ENCODE data around the gene ZNF606.

ZNF606 gene

GRCh38 chr19:57954996-57955395 lies 47.6 kb downstream of the ZNF606 start:
- Histone ChIP-seq H4K20me1 (ENCODE audit: control insufficient read depth, insufficient read depth, low read depth, low read length) (no peaks in the 10 kb centered on the region), H3K36me3 (ENCODE audit: control insufficient read depth, low read length) (no peaks in the 10 kb centered on the region), H3K9me3 (ENCODE audit: control insufficient read depth, insufficient read depth, low read length) (peaks cover 30% of the 10 kb centered on the region; the same call in 1 of the 2 replicates), H3K4me2 (ENCODE audit: low read length) (no peak overlapping the region), H3K27me3 (ENCODE audit: control insufficient read depth, low read length) (no peaks in the 10 kb centered on the region), H3K4me3 (ENCODE audit: low read length) (no peak overlapping the region), H3K27ac (ENCODE audit: low read depth, low read length) (no peak overlapping the region), H3K4me1 (ENCODE audit: control insufficient read depth, low read length) (no peaks in the 10 kb centered on the region), H3K79me2 (ENCODE audit: control insufficient read depth, low read length) (no peaks in the 10 kb centered on the region), H3F3A (ENCODE audit: control insufficient read depth, insufficient read depth) (no peaks in the 10 kb centered on the region), H3K9me2 (replicated peaks; ENCODE audit: control insufficient read depth, low read length) (no peaks in the 10 kb centered on the region)
- TF ChIP-seq EZH2phosphoT487 (IDR thresholded peaks at IDR 0.05; ENCODE audit: borderline replicate concordance, low read length) (no peak), CTCF (IDR thresholded peaks at IDR 0.05; ENCODE audit: low read depth, low read length, poor library complexity, severe bottlenecking) (no peak)

- H3K27ac ChIP-seq (ENCODE audit: low read depth, low read length), result no peak overlapping the region
- peaks cover 6% of the 10 kb centered on the region; the same call in 1 of the 2 replicates for H3K4me1 ChIP-seq (ENCODE audit: control insufficient read depth, low read length)
- H3K9me3 ChIP-seq (ENCODE audit: control insufficient read depth, insufficient read depth, low read length), result peaks cover 54% of the 10 kb centered on the region; the same call in 1 of the 2 replicates
- no peaks in the 10 kb centered on the region; the same call in 1 of the 2 replicates for H3K79me2 ChIP-seq (ENCODE audit: control insufficient read depth, low read length)
- TF ChIP-seq EZH2phosphoT487 (IDR thresholded peaks at IDR 0.05; ENCODE audit: borderline replicate concordance, low read length) (no peak), CTCF (IDR thresholded peaks at IDR 0.05; ENCODE audit: low read depth, low read length, poor library complexity, severe bottlenecking) (no peak)
- no peak overlapping the region for H3K4me2 ChIP-seq (ENCODE audit: low read length)
- H3K9me2 ChIP-seq (replicated peaks; ENCODE audit: control insufficient read depth, low read length), result no peaks in the 10 kb centered on the region
- H3K4me3 ChIP-seq (ENCODE audit: low read length), result no peak overlapping the region
- H4K20me1 ChIP-seq (ENCODE audit: control insufficient read depth, insufficient read depth, low read depth, low read length), result no peaks in the 10 kb centered on the region
- no peaks in the 10 kb centered on the region for H3K27me3 ChIP-seq (ENCODE audit: control insufficient read depth, low read length)
- H3F3A ChIP-seq (ENCODE audit: control insufficient read depth, insufficient read depth), result no peaks in the 10 kb centered on the region
- no peaks in the 10 kb centered on the region for H3K36me3 ChIP-seq (ENCODE audit: control insufficient read depth, low read length)
Observed at GRCh38 chr19:57949702-57950101, 52.9 kb downstream of the ZNF606 start.

- Histone ChIP-seq H3K4me1 (ENCODE audit: control insufficient read depth, low read length) (peaks cover 6% of the 10 kb centered on the region; the same call in 1 of the 2 replicates), H3K79me2 (ENCODE audit: control insufficient read depth, low read length) (no peaks in the 10 kb centered on the region; the same call in 1 of the 2 replicates)
Observed at GRCh38 chr19:57949296-57949695, 53.3 kb downstream of the ZNF606 start.

More at GRCh38 chr19:57949296-57949695, 53.3 kb downstream of the ZNF606 start:
- H3K4me2 ChIP-seq (ENCODE audit: low read length), result no peak overlapping the region
- H3K27ac ChIP-seq (ENCODE audit: low read depth, low read length), result no peak overlapping the region
- H3K9me2 ChIP-seq (replicated peaks; ENCODE audit: control insufficient read depth, low read length), result no peaks in the 10 kb centered on the region
- H4K20me1 ChIP-seq (ENCODE audit: control insufficient read depth, insufficient read depth, low read depth, low read length), result no peaks in the 10 kb centered on the region
- no peak overlapping the region for H3K4me3 ChIP-seq (ENCODE audit: low read length)
- no peaks in the 10 kb centered on the region for H3F3A ChIP-seq (ENCODE audit: control insufficient read depth, insufficient read depth)
- H3K9me3 ChIP-seq (ENCODE audit: control insufficient read depth, insufficient read depth, low read length), result peaks cover 51% of the 10 kb centered on the region; the same call in 1 of the 2 replicates
- no peak for TF ChIP-seq EZH2phosphoT487 (IDR thresholded peaks at IDR 0.05; ENCODE audit: borderline replicate concordance, low read length)
- no peak for TF ChIP-seq CTCF (IDR thresholded peaks at IDR 0.05; ENCODE audit: low read depth, low read length, poor library complexity, severe bottlenecking)
- H3K36me3 ChIP-seq (ENCODE audit: control insufficient read depth, low read length), result no peaks in the 10 kb centered on the region
- H3K27me3 ChIP-seq (ENCODE audit: control insufficient read depth, low read length), result no peaks in the 10 kb centered on the region
